Skeletal muscle cell (primary cell): ENCODE measurements around the gene C14orf132.

Experiments used
- DNase-seq: peaks from one replicate; pipeline ENCODE4 v3.0.0-alpha.2; 2010; ENCODE audit warnings: low read depth
- H3K4me3 ChIP-seq: 2 replicates; pipeline ENCODE4 v1.5.1; 2011; ENCODE audit warnings: low read depth, mild to moderate bottlenecking, control low read depth, low read length, moderate library complexity

Gene C14orf132

GRCh38 chr14:96078625-96079016 lies 39.5 kb downstream of the C14orf132 start:
- no peak for DNase-seq
- no peak overlapping the region for H3K4me3 ChIP-seq

DNA sequence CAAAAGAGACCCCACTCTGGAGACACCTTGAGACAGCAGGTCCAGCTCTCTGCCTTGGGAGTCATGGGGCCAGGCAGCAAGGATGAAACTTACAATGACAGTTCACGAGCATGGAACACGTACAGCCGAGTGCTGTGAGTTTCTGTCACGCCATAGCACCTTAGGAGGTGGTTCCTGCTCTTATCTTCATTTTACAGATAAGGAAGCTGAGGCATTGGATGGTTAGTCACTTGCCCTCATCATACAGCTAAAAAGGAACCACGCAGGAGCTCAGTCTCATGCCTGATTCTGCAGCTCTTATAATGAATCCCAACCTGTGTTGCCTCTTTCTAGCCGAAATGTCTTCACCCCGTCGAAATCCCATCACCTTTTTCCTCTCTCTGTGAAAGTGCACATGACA lies 39.9 kb downstream of the C14orf132 start:
- DNase-seq: no peak
- H3K4me3 ChIP-seq: no peak overlapping the region

DNA sequence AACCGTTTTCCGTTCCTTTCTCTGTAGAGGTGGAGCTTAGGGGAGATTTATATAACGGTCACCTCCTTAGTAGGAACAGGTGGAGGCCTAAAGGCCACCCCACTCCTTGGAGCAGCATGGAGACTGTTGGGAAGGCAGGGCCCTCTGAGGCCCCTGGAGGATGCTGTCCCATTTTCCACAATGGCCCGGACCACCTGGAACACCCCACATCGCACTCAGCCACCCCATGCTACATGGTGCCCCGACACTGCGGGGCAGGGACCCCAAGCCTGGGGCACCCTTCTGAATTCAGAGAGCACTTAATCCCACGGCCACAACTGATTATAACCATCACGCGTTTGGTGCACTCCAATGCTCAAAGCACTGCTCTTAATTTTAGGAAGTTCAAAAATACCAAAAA lies 41.4 kb downstream of the C14orf132 start:
- no peak overlapping the region for H3K4me3 ChIP-seq
- no peak for DNase-seq

DNA sequence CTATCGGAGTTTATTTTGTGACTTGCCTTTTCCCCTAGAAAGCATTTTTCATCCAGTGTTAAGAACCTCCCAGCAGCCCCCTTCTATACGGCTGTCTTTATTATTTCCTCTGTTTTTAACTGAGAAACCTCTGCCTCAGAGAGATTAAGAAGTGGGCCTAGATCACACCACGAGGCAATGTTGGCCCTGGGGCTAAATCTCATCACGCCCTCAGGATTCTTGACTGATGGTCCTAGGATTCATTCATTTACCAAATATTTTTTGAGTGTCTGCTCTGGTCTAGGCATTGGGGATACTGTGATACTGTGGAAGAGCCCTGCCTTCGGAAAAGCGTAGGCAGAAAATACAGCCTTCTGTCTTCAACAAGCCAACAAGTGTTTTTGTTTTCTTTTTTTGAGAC lies 42.1 kb downstream of the C14orf132 start:
- DNase-seq: no peak
- H3K4me3 ChIP-seq: no peak overlapping the region

- no peak for DNase-seq
- no peak overlapping the region for H3K4me3 ChIP-seq
Measured at GRCh38 chr14:96081767-96082400, 42.7 kb downstream of the C14orf132 start.

GRCh38 chr14:96082420-96083300 lies 43.5 kb downstream of the C14orf132 start:
- H3K4me3 ChIP-seq: no peak overlapping the region
- DNase-seq: no peak

- no peak for DNase-seq
- no peak overlapping the region for H3K4me3 ChIP-seq
Measured at GRCh38 chr14:96083667-96084320, 44.6 kb downstream of the C14orf132 start.

DNA sequence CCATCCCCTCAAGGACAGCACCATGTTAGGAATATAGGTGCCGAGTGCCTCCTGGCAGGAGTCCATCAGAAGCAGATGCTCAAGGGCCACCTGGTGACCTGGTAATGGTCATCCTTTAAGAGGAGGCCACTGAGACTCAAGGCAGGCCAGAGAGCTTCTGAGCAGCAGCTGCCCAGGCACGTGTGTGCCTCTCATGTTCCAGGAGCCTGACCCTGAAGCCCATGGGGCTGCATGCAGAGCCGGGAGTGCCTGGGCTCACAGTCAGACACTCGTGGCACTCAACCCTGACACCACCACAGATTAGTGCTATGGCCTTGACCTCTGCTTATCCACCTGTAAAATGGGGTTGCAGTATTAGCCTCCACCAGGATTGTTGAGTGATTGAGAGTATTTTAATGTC lies 45.6 kb downstream of the C14orf132 start:
- H3K4me3 ChIP-seq: no peak overlapping the region
- no peak for DNase-seq

GRCh38 chr14:96085369-96085768 lies 46.2 kb downstream of the C14orf132 start:
- DNase-seq: no peak
- no peak overlapping the region for H3K4me3 ChIP-seq

DNA sequence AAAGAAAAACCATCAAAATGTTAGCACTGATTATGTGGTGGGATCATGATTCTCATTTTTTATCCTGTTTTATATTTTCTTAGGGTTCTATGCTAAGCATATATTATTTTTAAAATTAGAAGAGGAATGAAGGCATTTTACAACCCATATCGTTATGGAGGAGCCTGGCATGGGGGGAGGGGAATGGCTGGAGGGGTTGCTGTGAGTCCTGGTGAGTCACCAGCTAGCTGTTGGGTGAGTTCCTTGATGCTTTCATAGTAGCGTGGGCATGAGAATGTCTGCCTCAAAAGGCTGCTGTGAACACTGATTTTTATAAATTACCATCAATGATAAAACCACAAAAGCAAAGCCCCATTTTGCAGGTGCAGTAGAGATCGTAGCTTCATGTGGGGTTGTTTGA lies 46.9 kb downstream of the C14orf132 start:
- H3K4me3 ChIP-seq: no peak overlapping the region
- DNase-seq: peak; percentile 70

DNA sequence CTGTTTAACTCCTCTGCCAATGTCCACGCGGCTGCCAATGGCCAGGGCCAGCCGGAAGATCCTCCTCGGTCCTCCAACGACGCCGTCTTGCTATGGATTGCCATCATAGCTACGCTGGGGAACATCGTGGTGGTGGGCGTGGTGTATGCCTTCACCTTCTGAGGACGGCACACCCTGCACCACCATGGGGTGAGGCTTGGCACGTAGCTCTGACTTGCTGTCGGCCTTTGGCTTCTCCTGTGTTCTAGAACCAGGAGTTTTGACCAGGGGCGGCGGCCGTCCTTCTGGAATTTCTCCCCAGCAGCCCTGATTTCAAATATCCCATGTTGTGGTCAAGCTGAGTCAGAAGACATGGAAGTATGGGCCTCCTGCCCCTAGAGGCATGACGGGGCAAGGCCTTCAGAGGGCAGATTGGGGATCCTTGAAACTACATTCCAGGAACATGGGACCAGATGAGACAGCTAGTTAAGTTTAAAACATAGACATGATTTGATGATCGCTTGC lies 47.5 kb downstream of the C14orf132 start:
- no peak overlapping the region for H3K4me3 ChIP-seq
- DNase-seq: no peak

- DNase-seq: no peak
Measured at GRCh38 chr14:96088074-96088473, 48.9 kb downstream of the C14orf132 start.

DNA sequence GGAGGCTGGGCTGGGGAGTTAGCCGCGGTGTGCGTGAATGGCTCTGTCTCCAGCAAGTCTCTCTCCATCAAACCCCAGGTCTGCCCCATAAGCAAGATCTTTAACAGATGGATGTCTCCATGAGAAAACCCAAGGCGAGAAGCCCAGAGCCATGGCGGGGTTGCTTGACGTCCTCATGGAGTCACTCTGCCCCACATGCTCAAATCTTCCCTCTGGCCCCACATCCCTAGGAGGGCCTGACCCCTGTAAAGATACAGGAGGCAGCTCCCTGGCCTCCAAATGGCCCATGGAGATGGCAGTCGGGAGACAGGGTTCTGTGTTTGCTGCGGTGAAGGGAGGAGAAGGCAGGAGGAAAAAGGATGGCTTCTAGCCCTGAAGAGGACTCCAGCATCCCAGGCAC lies 49.3 kb downstream of the C14orf132 start:
- DNase-seq: no peak
- H3K4me3 ChIP-seq: no peak overlapping the region

More at GRCh38 chr14:96088074-96088473, 48.9 kb downstream of the C14orf132 start:
- H3K4me3 ChIP-seq: no peak overlapping the region

- H3K4me3 ChIP-seq: no peak overlapping the region
- no peak for DNase-seq
Measured at GRCh38 chr14:96088911-96089310, 49.7 kb downstream of the C14orf132 start.

DNA sequence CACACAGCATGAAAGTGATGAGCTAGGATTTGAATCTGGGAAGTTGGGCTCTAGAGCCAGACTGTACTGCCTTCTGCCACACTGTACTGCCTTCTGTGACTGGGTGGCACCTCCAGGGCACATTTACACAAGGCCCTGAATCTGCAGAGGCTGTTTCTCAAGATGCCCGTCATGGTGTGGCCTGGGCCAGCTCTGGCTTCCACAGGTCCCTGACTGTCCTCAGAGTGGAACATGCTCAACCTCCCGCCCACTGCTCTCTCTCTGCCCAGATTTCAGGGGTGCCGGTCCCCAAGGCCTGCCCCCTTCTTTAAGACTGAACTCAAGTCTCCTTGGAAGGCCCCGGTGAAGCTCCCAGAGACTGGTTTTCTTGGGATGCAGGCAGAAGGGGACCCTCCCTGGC lies 50.2 kb downstream of the C14orf132 start:
- no peak overlapping the region for H3K4me3 ChIP-seq
- DNase-seq: no peak

GRCh38 chr14:96090441-96091148 lies 51.4 kb downstream of the C14orf132 start:
- peak; percentile 74 for DNase-seq
- H3K4me3 ChIP-seq: no peak overlapping the region

DNA sequence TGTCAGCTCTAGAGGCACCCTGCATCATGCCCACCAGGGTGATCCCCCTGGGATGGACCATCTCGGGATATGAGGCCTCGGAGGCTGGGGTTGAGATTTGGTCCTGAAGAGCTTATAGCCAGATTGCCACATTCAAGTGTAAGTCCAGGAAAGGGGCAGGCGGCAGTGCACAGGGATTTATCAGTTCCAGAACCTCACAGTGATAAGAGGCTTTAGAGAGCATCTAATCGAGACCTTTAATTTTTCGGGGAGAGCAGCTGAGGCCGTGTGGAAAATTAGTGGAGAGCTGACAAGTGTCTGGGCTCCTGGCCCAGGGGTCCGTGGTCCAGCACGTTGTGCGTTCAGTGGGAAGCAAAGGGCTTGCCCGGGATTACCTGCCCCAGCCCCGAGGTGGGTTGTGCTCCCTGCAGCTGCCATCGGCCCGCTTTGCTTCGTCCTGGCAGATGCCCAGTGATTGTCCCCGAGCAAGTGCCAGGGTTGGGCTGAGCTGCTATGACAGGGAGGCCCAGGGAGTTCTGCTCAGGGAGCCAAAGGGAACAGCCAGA lies 52.1 kb downstream of the C14orf132 start:
- no peak overlapping the region for H3K4me3 ChIP-seq
- DNase-seq: no peak

DNA sequence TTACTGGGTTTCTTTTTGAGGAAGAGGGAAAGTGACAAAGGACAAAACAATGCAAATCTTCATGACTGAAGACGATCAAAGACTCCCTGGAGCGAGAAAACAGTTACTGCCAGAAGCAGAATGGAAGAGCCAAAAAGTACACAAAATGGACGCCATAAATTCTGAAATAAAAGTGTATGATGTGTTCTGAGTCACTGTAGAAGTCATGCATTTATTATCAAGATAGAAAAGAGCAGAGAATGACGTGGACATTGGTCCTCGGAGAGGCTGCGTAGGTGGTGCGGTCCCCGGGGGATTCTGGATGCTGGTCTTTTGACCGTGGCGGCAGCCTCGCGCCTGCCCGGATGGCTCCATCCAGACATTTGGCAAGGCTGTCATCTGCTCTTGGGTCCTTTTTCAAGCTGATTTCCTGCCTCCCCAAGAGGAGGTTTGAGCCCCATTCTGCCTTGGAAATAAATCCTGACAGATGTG lies 52.8 kb downstream of the C14orf132 start:
- H3K4me3 ChIP-seq: no peak overlapping the region
- peak; percentile 66 for DNase-seq

DNA sequence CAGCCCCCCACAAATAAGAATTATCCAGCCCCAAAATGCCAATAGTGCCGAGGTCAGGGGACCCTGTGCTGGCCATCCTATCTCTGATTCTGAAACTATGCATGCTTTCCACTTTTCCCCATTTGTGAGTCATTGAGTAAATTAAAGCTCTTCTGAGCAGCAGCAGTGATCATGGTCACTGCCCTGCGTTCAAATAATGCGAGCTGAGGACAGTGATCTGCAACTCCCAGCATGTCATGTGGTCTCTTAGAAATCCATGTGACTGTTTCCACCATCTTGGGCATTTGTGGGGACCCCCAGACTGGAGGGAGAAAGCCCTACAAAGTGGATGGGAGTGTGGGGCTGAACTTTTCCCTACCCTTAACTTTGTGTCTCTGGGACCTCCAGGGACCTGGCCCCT lies 53.8 kb downstream of the C14orf132 start:
- H3K4me3 ChIP-seq: no peak overlapping the region
- no peak for DNase-seq
